Measurements from ENCODE around the gene SDK1.
A peak's percentile ranks its signal among the peaks of the same experiment; 100 is the strongest.

Gene SDK1

GRCh38 chr7:4189131-4189570 is 888.1 kb downstream of the SDK1 start:
- no peak overlapping the region for H3K4me3 ChIP-seq (ENCODE audit: low read length)
- no peak for TF ChIP-seq CTCF (IDR thresholded peaks at IDR 0.05; ENCODE audit: insufficient read depth, low read depth, low read length, missing control alignments)
- peak; percentile 79 for DNase-seq (ENCODE audit: low read depth)

GRCh38 chr7:4190010-4190981 is 889.2 kb downstream of the SDK1 start:
- TF ChIP-seq CTCF (IDR thresholded peaks at IDR 0.05; ENCODE audit: insufficient read depth, low read depth, low read length, missing control alignments): no peak
- no peak for DNase-seq (ENCODE audit: low read depth)

GRCh38 chr7:4191046-4191445 is 890.0 kb downstream of the SDK1 start:
- no peak for DNase-seq (ENCODE audit: low read depth)
- H3K4me3 ChIP-seq (ENCODE audit: low read length): no peak overlapping the region
- TF ChIP-seq CTCF (IDR thresholded peaks at IDR 0.05; ENCODE audit: insufficient read depth, low read depth, low read length, missing control alignments): no peak

More at GRCh38 chr7:4190010-4190981, 889.2 kb downstream of the SDK1 start:
- H3K4me3 ChIP-seq (ENCODE audit: low read length): no peak overlapping the region

GRCh38 chr7:4191525-4191924 is 890.5 kb downstream of the SDK1 start:
- no peak for DNase-seq (ENCODE audit: low read depth)
- H3K4me3 ChIP-seq (ENCODE audit: low read length): no peak overlapping the region
- TF ChIP-seq CTCF (IDR thresholded peaks at IDR 0.05; ENCODE audit: insufficient read depth, low read depth, low read length, missing control alignments): no peak

- DNase-seq (ENCODE audit: low read depth): no peak
- TF ChIP-seq CTCF (IDR thresholded peaks at IDR 0.05; ENCODE audit: insufficient read depth, low read depth, low read length, missing control alignments): no peak
- no peak overlapping the region for H3K4me3 ChIP-seq (ENCODE audit: low read length)
These were observed 894.6 kb downstream of the SDK1 start for GRCh38 chr7:4195660-4196059.

- DNase-seq (ENCODE audit: low read depth): no peak
- TF ChIP-seq CTCF (IDR thresholded peaks at IDR 0.05; ENCODE audit: insufficient read depth, low read depth, low read length, missing control alignments): no peak
- H3K4me3 ChIP-seq (ENCODE audit: low read length): no peak overlapping the region
These were observed 895.2 kb downstream of the SDK1 start for GRCh38 chr7:4196121-4196819.
